GM12875 (cell line): ENCODE results near the gene RASAL3.
"Not testable (repeated sequence)": the region's sequence is repeated elsewhere in the genome, so short reads cannot be mapped to it uniquely, and the experiment has no call there.

Experiments
- H3K4me3 ChIP-seq: one replicate; pipeline ENCODE4 v1.5.1; 2011; ENCODE audit warnings: low read depth, low read length, control low read depth
- TF ChIP-seq, protein P1 (sequence below): IDR thresholded peaks from 2 replicates; pipeline ENCODE4 v1.5.1; 2011; ENCODE audit warnings: low read depth, mild to moderate bottlenecking, control low read depth, inconsistent platforms, low read length, moderate library complexity, borderline replicate concordance; ENCODE audit not compliant: insufficient read depth

The RASAL3 gene

DNA sequence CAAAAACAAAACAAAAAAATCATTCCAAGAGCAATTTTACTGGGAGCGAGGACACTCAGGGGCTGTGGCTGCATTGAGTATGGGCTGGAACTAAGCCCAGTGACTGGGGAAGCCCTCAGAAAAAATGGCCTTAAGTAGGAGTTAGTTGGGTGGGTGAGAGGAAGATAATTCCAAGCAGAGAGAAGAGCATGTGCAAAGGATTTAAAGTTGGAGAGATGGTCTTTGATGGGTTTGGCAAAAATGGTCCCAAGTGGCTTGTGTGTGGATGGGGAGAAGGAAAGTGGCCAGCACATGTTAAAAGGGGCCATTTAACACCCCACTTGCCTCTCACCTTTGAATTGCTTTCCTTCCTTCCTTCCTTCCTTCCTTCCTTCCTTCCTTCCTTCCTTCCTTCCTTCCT lies 37.3 kb upstream of the RASAL3 start:
- H3K4me3 ChIP-seq: no peak overlapping the region
- TF ChIP-seq, protein P1, sequence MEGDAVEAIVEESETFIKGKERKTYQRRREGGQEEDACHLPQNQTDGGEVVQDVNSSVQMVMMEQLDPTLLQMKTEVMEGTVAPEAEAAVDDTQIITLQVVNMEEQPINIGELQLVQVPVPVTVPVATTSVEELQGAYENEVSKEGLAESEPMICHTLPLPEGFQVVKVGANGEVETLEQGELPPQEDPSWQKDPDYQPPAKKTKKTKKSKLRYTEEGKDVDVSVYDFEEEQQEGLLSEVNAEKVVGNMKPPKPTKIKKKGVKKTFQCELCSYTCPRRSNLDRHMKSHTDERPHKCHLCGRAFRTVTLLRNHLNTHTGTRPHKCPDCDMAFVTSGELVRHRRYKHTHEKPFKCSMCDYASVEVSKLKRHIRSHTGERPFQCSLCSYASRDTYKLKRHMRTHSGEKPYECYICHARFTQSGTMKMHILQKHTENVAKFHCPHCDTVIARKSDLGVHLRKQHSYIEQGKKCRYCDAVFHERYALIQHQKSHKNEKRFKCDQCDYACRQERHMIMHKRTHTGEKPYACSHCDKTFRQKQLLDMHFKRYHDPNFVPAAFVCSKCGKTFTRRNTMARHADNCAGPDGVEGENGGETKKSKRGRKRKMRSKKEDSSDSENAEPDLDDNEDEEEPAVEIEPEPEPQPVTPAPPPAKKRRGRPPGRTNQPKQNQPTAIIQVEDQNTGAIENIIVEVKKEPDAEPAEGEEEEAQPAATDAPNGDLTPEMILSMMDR: no peak

DNA sequence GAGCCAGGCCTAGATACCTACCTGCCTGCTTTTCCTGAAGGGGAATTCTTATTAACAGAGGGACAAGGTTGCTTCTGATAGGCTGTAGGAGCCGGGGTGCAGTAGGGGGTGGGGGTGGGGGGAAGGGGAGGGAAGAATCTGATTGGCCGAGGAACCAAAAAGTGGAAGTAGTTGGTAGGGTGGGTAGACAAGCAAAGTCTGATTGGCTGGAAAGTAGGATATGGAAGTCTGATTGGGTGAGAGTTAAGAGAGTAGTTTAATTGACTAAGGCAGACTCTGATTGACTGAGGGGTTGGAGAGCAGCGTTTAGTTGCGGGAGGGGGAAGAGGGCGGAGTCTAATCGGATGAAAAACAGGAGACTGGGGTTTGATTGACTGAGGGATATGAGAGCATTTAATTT lies 34.6 kb upstream of the RASAL3 start:
- TF ChIP-seq, protein P1: no peak

DNA sequence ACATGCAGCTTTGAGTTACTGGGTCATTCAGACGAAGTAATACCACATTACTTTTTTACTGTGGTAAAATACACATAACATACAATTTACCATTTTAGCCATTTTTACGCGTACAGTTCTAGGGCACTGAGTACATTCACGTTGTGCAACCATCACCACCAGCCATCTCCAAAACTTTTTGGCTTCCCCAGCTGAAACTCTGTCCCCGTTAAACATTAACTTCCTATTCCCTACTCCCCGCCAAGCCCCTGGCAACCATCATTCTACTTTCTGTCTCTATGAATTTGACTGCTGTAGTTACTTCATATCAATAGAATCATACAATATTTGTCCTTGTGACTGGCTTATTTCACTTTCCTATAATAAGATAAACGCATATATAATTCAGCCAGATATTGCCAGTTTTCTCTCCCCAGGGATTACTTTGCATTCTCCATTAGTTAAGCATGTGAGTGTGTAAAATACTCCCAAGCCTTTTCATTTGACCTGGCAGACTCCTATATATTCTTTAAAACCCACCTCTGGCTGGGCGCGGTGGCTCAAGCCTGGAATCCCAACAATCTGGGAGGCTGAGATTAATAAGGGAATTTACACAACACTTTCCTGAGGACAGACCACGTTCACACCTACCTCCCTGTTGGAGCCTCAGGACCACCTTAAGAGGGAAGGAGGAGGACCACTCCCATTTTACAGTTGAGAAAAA lies 34.0 kb upstream of the RASAL3 start:
- TF ChIP-seq, protein P1: no peak
- H3K4me3 ChIP-seq: no peak overlapping the region

More for the DNA sequence above, 34.6 kb upstream of the RASAL3 start:
- H3K4me3 ChIP-seq: no peak overlapping the region

DNA sequence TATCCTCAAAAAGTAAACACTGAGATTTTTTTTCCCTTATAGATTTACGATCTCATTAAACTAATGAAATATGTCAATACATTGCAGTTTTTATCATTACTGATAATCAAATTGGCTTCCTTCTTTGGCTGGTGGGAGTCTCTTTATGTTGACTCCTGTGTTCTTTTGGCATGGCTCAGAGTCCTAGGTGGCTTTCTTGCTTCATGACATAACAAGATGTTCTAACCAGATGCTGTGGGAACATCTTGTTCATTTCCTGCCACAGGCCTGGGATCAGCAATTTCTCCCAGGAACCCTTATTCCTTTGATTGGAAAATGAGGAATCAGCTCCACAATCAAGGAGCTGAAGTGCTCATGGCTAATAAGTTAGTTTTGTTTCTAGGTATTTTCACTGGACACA lies 30.8 kb upstream of the RASAL3 start:
- TF ChIP-seq, protein P1: no peak
- no peak overlapping the region for H3K4me3 ChIP-seq

DNA sequence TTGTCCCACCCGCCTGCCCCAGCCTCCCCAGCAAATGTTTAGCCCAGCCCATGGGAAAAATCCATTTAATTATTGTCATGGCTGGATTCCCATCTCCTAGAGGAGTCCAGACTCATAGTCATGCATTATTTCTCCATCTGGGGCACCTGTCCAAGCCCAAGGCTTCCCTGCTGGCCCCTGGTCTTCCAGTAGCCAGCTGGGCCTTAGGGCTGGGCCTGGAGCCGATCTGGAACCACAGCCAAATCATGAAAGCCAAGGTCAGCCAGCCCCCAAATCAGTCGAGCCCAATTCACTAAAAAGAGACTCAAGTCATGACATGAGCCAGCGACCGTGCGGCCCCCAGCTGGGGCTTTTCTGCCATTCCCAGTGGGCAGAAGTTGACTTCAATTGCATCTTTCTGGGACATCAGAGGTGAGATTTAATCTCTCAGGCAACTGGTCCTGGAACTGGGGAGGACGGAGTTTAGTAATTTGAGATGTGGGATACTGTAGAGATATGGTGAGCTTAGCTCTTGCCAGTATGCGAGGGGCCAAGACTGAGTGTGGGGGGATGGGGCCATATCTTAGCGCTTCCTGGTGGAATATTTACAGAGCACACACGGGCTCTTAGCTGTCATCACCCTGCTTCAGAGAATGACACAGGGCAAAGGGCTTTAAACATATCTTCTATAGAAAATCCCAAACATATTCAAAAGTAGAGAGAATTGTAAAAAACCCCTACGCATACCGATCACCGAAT lies 24.3 kb upstream of the RASAL3 start:
- H3K4me3 ChIP-seq: no peak overlapping the region
- TF ChIP-seq, protein P1: no peak

DNA sequence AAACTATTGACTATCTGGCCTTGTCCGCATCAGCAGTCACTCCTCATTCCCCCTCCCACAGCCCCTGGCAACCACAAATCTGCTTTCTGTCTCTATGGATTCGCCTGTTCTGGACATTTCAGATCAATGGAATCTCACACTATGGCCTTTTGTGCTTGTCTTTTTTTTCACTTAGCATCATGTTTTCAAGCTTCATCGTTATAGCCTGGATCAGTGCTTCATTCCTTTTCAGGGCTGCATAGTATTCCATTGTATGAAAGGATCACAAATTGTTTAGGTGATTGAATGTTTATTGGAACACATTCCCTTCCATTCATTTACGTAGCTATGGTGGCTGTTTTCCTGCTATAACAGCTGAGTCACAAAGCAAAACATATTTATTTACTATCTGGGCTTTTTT lies 22.7 kb upstream of the RASAL3 start:
- no peak overlapping the region for H3K4me3 ChIP-seq
- TF ChIP-seq, protein P1: no peak

DNA sequence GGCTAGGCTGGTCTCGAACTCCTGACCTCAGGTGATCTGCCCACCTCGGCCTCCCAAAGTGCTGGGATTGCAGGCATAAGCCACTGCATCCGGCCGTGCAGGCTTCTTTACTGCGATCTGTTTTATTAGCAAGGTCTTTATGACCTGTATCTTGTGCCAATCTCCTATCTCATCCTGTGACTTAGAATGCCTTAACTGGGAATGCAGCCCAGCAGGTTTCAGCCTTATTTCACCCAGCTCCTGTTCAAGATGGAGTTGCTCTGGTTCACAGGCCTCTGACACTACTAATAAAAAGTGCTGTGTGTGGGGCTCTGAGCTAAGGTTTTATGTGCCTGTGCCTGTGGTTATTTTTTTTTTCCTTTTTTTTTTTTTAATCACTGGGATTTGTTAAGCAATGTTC lies 21.4 kb upstream of the RASAL3 start:
- H3K4me3 ChIP-seq: not testable (repeated sequence)

DNA sequence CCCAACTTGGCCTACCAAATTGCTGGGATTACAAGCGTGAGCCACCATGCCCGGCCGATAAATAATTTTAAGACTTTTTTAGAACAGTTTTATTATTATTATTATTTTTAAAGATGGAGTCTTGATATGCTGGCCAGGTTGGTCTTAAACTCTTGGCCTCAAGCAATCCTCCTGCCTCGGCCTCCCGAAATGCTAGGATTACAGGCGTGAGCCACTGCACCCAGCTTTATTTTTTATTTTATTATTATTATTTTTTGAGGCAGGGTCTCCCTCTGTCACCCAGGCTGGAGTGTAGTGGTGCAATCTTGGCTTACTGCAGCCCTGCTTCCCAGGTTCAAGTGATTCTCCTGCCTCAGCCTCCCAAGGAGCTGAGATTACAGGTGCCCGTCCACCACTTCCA lies 16.7 kb upstream of the RASAL3 start:
- not testable (repeated sequence) for H3K4me3 ChIP-seq
